ENCODE results near the gene SLC9A7.

- TF ChIP-seq CTCF (conservative IDR thresholded peaks at IDR 0.05 in 1 of 2, IDR thresholded peaks at IDR 0.05 in 1 of 2; ENCODE audit: low read depth in 1 of 2, low read length in 2 of 2) (no peak), EZH2 (IDR thresholded peaks at IDR 0.05; ENCODE audit: low read length, missing control alignments) (no peak)
Observed at GRCh38 chrX:46610070-46610658, 148.8 kb downstream of the SLC9A7 start.
